Myocyte (in vitro differentiated cells): ENCODE measurements around the gene RACGAP1. TPM values are rescaled to one million over a fixed set of nuclear protein-coding genes. Genes with fewer than 3 reads are reported as not detected.

ENCODE experiments used
- DNase-seq: peaks from one replicate; pipeline ENCODE4 v3.0.0-alpha.2; 2012; ENCODE audit warnings: low read depth
- total RNA-seq: library from RNA; depleted of rRNA; stranded (reverse); fragments of >200 nt; gene quantifications from 2 replicates; pipeline ENCODE4 v1.2.3, GENCODE V29; 2014

Gene RACGAP1
- total RNA-seq, 1 donor from 2014 or later: 12.8 TPM

GRCh38 chr12:50057000-50057841, 31.9 kb upstream of the RACGAP1 start, which contains the start of gene ASIC1:
Gene ASIC1 (plus strand): TSS chr12:50057596. CDS start chr12:50058767, 1,171 bp downstream.
- peak; percentile 77 for DNase-seq

DNA sequence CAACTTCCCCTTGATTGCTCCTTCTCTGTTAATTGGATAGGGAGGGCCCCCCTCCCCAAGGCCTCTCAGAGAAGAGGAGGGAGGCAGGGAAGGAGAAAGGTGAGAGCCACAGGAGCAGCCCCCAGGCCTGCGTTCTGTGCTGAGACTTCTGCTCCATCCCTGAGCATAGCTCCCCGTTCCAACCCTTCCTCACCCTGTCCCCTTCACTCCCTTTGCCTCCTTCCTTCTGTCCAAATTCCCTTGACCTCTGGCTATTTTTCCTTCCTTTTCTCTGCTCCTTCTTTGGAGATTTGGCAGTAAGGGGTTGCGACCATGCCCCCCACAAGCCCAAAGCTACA, 31.3 kb upstream of the RACGAP1 start:
- DNase-seq: no peak

DNA sequence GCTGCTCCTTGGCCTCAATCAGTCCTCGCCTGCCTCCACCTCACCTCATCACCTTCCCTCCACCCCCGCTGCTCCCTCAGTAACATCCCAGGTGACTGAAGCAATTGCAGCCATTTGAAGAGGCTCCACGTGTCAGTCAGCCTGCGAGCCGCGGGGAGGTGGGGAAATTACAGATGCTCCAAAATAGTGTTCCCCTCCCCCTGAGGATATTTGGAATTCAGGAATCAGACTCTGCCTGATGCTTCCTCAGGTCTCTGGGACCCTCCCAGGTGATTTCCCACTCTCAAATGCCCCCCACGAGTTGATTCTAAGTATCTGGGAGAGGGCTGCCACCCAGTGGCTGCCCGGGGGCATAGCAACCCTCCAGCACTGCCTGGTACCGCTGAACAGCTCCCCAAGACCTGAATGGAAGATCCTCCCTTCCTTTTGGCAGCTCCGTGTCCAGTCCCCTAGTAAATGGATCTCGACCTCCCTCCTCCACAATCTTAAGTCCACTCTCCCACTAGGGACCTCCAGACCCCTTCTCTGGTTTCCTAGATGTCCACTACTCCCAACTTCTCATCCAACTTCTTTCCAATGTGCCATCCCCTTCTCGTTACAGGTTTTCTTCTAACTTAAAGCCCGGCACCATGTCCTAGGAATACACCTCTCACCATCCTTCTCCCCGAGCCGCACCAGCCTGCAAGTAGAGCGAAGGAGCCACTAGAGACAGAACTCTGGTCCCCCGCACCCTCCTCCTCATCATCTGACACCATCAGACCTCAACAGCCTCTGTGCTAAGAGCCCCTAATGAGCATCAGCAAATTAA, 30.7 kb upstream of the RACGAP1 start:
- DNase-seq: peak; percentile 50

- no peak for DNase-seq
These were observed 28.3 kb upstream of the RACGAP1 start for GRCh38 chr12:50053583-50053982.

GRCh38 chr12:50052964-50053363, 27.7 kb upstream of the RACGAP1 start:
- DNase-seq: no peak

GRCh38 chr12:50052544-50052943, 27.2 kb upstream of the RACGAP1 start:
- DNase-seq: no peak

DNA sequence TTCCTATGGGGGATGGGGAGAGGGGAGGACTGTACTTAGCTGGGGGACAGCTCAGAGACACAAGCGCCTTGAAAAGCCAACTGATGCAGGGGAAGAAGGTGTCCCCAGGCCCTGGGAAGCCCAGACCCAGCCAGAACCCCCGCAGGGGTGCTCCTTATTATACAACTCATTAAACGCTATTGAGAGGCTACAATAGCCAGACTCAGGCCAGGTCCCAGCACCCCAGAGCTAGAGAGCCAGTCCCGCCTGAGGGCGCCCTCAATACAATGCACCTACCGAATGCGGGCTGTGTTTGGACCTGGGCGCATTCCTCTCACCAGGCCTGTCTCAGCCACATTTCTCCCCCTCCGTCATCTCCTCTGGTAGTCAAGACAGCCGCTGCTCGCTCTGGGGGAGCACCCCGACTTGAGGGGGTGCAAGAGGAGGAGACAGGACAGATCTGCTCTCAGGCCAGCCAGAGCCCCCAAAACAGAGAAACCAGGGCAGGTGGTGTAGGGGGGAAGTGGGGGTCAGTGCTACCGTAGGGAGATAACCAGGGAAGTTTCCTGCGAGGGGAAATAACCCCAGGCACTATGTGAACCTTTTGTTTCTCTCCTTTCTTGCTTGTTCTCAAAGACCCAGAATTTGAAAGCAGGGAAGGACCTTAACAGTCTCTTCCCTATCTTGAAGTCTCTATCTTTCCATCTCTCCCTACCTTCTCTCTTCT, 26.0 kb upstream of the RACGAP1 start:
- no peak for DNase-seq

DNA sequence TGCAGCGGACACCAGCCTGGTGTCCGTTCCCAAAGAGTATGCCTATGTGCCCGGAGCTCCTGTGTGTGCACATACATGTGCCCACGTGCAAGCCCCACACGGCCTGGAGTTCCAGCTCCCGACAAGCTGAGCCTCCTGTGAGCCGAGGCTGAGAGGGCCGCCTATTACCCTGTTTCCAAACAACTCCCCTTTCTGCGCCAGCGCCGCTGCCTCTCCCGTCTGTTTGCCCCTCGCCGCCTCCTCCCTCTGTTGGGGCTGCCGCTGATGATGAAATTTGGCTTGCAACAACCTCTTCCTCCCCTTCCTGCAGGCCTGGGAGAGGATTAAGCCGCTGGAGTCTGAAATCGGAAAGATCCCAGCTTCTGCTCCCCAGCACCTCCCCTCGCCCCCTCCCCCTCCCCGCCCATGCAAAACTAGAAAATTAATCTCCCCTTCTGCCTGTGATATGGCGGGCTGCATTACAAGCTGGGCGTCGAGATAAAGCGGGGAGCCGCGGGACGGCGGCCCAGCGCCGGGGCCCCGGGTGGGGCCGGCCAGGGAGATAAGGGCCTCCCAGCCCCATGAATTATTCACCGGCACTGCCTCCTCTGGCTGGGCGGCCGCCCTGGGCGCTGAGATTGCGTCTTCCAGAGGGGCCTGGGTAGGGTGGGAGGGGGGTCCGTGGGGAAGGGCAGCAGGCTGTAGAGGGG, 25.3 kb upstream of the RACGAP1 start:
- no peak for DNase-seq

GRCh38 chr12:50050119-50050385, 24.8 kb upstream of the RACGAP1 start:
- no peak for DNase-seq

- no peak for DNase-seq
These were observed 24.2 kb upstream of the RACGAP1 start for GRCh38 chr12:50049254-50050118.

- DNase-seq: no peak
These were observed 22.5 kb upstream of the RACGAP1 start for GRCh38 chr12:50047693-50048250.

GRCh38 chr12:50043854-50044253, 18.6 kb upstream of the RACGAP1 start:
- no peak for DNase-seq

GRCh38 chr12:50043308-50043707, 18.0 kb upstream of the RACGAP1 start:
- no peak for DNase-seq

- DNase-seq: no peak
These were observed 17.4 kb upstream of the RACGAP1 start for GRCh38 chr12:50042693-50043092.

DNA sequence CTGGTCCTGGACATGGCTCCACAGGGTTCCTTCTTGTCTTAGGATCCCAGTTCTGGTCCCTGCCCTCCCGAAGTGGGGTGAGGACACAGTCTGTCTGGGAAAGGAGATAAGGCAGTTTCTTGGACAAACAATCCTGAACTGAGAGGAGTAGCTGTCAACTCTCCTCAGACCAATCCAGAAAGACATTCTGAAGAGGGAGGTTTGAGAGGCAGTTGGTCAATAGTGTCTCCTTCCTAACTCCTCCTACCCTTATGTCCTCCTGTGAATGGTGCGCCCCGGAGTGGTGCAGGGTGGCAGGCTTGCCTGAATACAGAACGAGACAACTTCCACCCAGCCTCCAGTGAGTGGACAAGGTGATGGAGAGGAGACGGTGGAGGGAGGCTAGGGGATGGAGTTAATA, 16.7 kb upstream of the RACGAP1 start:
- DNase-seq: no peak

DNA sequence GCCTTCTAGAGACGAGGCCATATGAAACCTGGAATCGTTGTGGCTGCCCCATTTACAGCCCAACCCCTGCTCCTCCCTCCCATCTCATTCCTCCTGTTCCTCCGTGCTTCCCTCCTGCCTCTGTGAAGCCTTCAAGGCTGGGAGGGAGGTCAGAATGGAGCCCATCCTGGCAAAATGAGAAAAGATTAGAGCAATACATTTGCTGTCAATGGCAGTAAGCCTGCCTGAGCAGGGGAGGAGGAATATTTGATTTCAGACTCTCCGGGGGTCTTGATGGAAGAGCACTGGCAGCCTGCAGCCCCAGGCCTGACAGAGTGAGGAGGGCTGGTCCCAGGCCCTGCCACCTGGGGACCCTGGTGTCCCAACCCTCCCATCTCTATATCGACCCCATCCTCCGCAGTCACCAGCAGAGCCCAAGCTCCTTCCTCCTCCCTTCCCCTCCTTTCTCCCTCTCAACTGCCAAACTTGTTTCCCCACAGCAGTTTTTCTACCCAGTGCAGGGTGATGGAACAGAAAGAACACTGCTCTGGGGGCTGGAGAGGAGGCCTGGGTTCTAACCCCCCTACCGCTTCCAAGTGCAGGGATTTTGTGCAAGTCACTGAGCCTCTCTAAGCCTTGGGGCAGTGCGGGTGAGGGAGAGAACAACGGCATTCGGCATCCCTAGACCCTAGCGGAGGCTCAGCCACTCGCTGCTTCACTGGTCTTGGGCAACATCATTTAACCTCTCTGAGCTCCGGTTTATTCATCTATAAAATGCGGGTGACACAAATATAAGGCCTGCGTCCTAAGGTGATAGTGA, 16.0 kb upstream of the RACGAP1 start:
- no peak for DNase-seq

- no peak for DNase-seq
These were observed 15.4 kb upstream of the RACGAP1 start for GRCh38 chr12:50040657-50041056.

DNA sequence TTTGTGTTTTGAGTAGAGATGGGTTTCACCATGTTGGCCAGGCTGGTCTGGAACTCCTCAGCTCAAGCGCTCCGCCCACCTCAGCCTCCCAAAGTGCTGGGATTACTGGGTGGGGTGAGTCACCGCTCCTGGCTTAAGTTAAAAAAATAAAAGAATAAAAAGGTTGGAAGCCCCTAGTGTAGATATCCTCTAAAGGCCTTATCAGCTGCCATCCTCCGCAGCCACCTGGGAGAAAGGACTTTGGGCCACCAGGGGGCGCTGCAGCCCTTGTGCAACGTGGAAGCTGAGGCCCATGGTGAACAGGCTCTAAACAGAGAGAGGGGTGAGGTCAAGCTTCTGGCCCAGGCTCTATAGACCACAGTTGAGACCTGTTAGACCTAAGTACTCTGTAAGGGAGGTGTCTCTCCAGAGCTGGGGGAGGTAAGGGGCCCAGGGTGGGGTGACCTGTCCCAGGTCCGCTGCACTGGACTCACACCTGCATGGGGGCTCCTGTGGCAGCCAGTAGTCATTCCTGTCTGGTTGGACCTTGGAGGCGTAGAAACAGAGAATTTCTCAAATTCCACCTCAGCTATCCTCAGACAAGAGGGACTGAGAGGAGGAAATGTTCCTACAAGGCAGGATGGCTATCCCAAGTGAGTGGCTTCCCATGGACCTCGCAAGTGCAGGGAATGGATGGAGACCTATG, 14.0 kb upstream of the RACGAP1 start:
- peak; percentile 79 for DNase-seq

DNA sequence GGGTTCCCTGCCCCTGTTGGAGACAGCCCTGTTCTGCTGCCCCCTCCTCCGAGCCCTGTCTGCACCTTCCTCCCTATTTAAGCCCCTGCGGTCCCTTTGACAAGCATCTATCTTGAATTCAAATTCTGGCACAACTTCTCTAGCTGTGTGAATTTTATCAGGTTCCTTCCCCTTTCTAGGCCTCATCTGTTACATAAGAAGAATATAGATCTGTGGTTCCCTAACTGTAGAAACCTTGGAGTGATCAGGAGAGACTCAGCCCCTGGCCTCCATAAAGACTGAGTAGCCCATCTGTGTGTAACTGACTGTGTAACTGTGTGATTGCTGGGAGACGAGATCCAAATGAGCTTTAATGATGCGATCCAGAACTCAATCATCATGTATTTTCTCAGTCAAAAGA, 13.0 kb upstream of the RACGAP1 start:
- no peak for DNase-seq
